CD4-positive, alpha-beta T cell (primary cell): ENCODE data around the gene XPC. TPM values are rescaled to one million over a fixed set of nuclear protein-coding genes. Genes with fewer than 3 reads are reported as not detected.

ENCODE experiments used
- ATAC-seq: fragments of 200-7000 bp; cut with Tn5 transposase; one replicate; pipeline ENCODE4 v1.10.0; 2022; ENCODE audit warnings: mild to moderate bottlenecking; ENCODE audit not compliant: poor library complexity
- CTCF ChIA-PET: fragments of 350-600 bp; sonication (Branson Sonifier 250); formaldehyde crosslinking; loops from one replicate; lab custom pipeline; 2021; ENCODE audit warnings: antibody characterized with exemption, inconsistent platforms; lab: Charles Lee
- POLR2A ChIA-PET: fragments of 350-600 bp; sonication (Branson Sonifier 250); formaldehyde crosslinking; loops from one replicate; lab custom pipeline; 2021; ENCODE audit warnings: antibody characterized with exemption, inconsistent platforms; lab: Charles Lee
- DNase-seq, 14 experiments: peaks; one replicate each; pipeline ENCODE4 v3.0.0-alpha.2; 2013 to 2020; ENCODE audit warnings: mixed read lengths in 2 of 14
- H3K27ac ChIP-seq, 2 donors: one replicate each; pipeline versions ENCODE4 v1.5.1 to v1.7.0; 2013; ENCODE audit warnings: low read length in 2 of 2, low read depth in 1 of 2, mild to moderate bottlenecking in 1 of 2
- H3K27me3 ChIP-seq, 2 experiments: 1 replicate in 1 of 2; 2 replicates in 1 of 2; pipeline versions ENCODE4 v1.6.1 to v1.7.0; 2013; ENCODE audit warnings: low read length in 2 of 2, control low read depth in 1 of 2, mild to moderate bottlenecking in 1 of 2, moderate library complexity in 1 of 2; ENCODE audit not compliant: insufficient read depth in 2 of 2, control insufficient read depth in 1 of 2
- H3K36me3 ChIP-seq: one replicate; pipeline ENCODE4 v1.6.1; 2013; ENCODE audit warnings: low read length, control low read depth; ENCODE audit not compliant: insufficient read depth
- H3K4me1 ChIP-seq: one replicate; pipeline ENCODE4 v1.6.1; 2013; ENCODE audit warnings: low read length, control low read depth; ENCODE audit not compliant: insufficient read depth
- H3K4me3 ChIP-seq: one replicate; pipeline ENCODE4 v1.5.1; 2013; ENCODE audit warnings: mild to moderate bottlenecking, low read length, moderate library complexity
- H3K9me3 ChIP-seq, 2 experiments: 1 replicate in 1 of 2; 2 replicates in 1 of 2; pipeline versions ENCODE4 v1.6.1 to v1.7.0; 2013; ENCODE audit warnings: low read length in 2 of 2, mild to moderate bottlenecking in 2 of 2, control low read depth in 1 of 2, moderate library complexity in 1 of 2; ENCODE audit not compliant: control insufficient read depth in 1 of 2, insufficient read depth in 1 of 2
- H3K27ac Mint-ChIP-seq: one replicate; pipeline ENCODE4 v1.8.0; 2020; ENCODE audit warnings: mixed read lengths
- H3K27me3 Mint-ChIP-seq: one replicate; pipeline ENCODE4 v1.8.0; 2021; ENCODE audit warnings: mixed read lengths
- H3K36me3 Mint-ChIP-seq: one replicate; pipeline ENCODE4 v1.8.0; 2021; ENCODE audit warnings: low read depth, mixed read lengths
- H3K4me1 Mint-ChIP-seq: one replicate; pipeline ENCODE4 v1.8.0; 2021; ENCODE audit warnings: low read depth, mixed read lengths
- H3K4me3 Mint-ChIP-seq: one replicate; pipeline ENCODE4 v1.8.0; 2020; ENCODE audit warnings: mild to moderate bottlenecking, mixed read lengths
- H3K9me3 Mint-ChIP-seq: one replicate; pipeline ENCODE4 v1.8.0; 2020; ENCODE audit warnings: mixed read lengths
- intact Hi-C, 2 experiments: fragments of 100-400 bp; cut with DNase I in 1 of 2; cut with micrococcal nuclease in 1 of 2; formaldehyde crosslinking; loops; one replicate each; pipeline versions ENCODE4 v1.15.1 to v1.9.0; 2023 to 2025; cut with DNase I, micrococcal nuclease
- total RNA-seq, 174 experiments: library from RNA in 2 of 174; stranded (reverse) in 2 of 174; gene quantifications; one replicate each; pipeline ENCODE4 v1.2.3 and lab custom pipeline; 2021 to 2026
- TF ChIP-seq, protein P1 (sequence below): fragments of 200-600 bp; IDR thresholded peaks from one replicate; pipeline ENCODE4 v1.8.0; 2022; ENCODE audit warnings: antibody characterized with exemption, mild to moderate bottlenecking

XPC gene
- total RNA-seq, 2 experiments from 2014 or later: 59.2 to 65.1 TPM

DNA sequence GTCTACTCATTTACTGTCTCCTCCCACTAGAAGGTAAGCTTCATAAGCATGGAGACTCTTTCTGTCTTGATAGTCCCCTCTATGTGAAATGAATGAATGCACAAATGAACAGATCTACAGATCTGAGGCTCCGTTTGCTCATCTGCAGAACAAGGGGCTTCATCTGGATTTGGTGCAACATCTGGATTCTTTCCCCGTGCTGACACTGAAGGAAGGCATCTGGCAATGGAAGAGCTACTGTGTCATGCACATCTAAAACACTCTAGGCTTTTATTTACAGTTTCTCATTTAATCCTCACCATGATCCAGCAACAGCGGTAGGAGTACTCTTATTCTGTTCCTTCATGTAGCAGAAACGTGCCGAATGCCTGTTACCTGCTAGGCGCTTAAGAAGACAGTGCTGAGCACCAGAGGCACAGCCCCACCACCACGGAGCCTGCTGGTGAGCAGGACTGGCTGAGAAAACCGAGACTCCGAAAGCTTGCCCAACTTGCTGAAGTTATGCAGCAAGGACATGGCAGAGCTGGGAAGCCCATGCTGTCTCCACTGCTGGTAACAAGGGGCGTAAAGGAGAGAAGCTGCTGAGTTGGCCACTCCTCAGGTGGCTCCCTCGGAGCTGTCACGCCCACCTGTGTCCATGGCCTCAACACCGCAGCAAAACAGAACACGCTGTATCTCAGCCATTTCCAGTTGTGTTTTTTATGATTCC lies 31.3 kb upstream of the XPC start:
- POLR2A ChIA-PET: no interaction called here
- H3K27me3 ChIP-seq: no peaks in the 10 kb centered on the region
- Mint-ChIP-seq H3K36me3 (no peaks in the 10 kb centered on the region), H3K4me3 (no peak overlapping the region), H3K4me1 (no peaks in the 10 kb centered on the region), H3K9me3 (no peaks in the 10 kb centered on the region), H3K27ac (no peak overlapping the region), H3K27me3 (no peaks in the 10 kb centered on the region)
- ATAC-seq (no peak), DNase-seq (no peak)
- TF ChIP-seq, protein P1, sequence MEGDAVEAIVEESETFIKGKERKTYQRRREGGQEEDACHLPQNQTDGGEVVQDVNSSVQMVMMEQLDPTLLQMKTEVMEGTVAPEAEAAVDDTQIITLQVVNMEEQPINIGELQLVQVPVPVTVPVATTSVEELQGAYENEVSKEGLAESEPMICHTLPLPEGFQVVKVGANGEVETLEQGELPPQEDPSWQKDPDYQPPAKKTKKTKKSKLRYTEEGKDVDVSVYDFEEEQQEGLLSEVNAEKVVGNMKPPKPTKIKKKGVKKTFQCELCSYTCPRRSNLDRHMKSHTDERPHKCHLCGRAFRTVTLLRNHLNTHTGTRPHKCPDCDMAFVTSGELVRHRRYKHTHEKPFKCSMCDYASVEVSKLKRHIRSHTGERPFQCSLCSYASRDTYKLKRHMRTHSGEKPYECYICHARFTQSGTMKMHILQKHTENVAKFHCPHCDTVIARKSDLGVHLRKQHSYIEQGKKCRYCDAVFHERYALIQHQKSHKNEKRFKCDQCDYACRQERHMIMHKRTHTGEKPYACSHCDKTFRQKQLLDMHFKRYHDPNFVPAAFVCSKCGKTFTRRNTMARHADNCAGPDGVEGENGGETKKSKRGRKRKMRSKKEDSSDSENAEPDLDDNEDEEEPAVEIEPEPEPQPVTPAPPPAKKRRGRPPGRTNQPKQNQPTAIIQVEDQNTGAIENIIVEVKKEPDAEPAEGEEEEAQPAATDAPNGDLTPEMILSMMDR: no peak
- H3K4me3 ChIP-seq: no peak overlapping the region
- H3K9me3 ChIP-seq: no peaks in the 10 kb centered on the region
- CTCF ChIA-PET: no interaction called here
- no peak overlapping the region for H3K27ac ChIP-seq
- no peaks in the 10 kb centered on the region for H3K36me3 ChIP-seq
- intact Hi-C loops: no loop called here
- H3K4me1 ChIP-seq: no peaks in the 10 kb centered on the region

DNA sequence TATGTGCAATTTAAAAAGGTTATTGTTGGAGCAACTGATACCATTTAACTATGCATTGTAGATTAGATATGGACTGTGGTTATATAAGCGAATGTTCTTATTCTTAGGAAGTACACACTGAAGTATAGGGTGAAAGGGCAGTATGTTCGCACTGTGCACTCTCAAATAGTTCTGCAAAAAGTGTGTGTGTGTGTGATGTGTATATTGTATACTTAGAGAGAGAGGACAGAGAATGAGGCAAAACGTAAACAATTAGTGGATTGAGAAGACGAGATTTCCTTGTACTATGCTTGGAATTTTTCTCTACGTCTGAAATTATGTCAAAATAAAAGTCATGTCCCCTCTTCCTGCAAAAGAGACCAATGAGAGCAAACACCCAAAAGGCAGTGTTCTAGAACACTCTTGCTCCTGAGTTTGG lies 30.6 kb upstream of the XPC start:
- DNase-seq: no peak
- no peak for ATAC-seq
- Mint-ChIP-seq H3K4me1 (no peaks in the 10 kb centered on the region), H3K9me3 (no peaks in the 10 kb centered on the region), H3K27ac (no peak overlapping the region), H3K36me3 (no peaks in the 10 kb centered on the region), H3K27me3 (no peaks in the 10 kb centered on the region), H3K4me3 (no peak overlapping the region)
- Histone ChIP-seq H3K27me3 (no peaks in the 10 kb centered on the region), H3K9me3 (no peaks in the 10 kb centered on the region), H3K4me1 (no peaks in the 10 kb centered on the region), H3K27ac (no peak overlapping the region), H3K4me3 (no peak overlapping the region), H3K36me3 (no peaks in the 10 kb centered on the region)
- intact Hi-C loops: no loop called here
- CTCF ChIA-PET: no interaction called here
- TF ChIP-seq, protein P1: no peak
- POLR2A ChIA-PET: no interaction called here

DNA sequence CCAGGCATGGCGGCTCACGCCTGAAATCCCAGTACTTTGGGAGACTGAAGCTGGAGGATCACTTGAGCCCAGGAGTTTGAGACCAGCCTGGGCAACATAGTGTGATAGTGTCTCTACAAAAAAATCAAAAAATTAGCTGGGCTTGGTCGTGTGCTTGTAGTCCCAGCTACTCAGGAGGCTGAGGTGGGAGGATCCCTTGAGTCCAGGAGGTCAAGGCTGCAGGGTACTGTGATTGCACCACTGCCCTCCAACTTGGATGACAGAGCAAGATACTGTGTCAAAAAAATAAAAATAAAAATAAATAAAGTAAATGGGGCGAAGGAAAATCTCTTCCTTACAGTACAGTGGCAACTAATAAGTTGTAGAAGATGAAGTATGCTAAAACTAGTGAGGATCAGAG lies 29.8 kb upstream of the XPC start:
- H3K4me1 ChIP-seq: peaks cover 2% of the 10 kb centered on the region
- no peak overlapping the region for H3K4me3 ChIP-seq
- H3K4me3 Mint-ChIP-seq: no peak overlapping the region
- no peak for ATAC-seq
- ChIA-PET POLR2A (no interaction called here), CTCF (no interaction called here)
- no peaks in the 10 kb centered on the region for H3K27me3 Mint-ChIP-seq
- DNase-seq: no peak
- H3K27ac ChIP-seq: no peak overlapping the region
- H3K36me3 Mint-ChIP-seq: no peaks in the 10 kb centered on the region
- TF ChIP-seq, protein P1: no peak
- no peaks in the 10 kb centered on the region for H3K36me3 ChIP-seq
- H3K4me1 Mint-ChIP-seq: no peaks in the 10 kb centered on the region
- H3K9me3 Mint-ChIP-seq: no peaks in the 10 kb centered on the region
- H3K9me3 ChIP-seq: no peaks in the 10 kb centered on the region
- H3K27ac Mint-ChIP-seq: no peak overlapping the region
- no peaks in the 10 kb centered on the region for H3K27me3 ChIP-seq
- intact Hi-C loops: no loop called here
